HG02981 (cell line): ENCODE measurements around the gene KDM4B.
"Not testable (repeated sequence)": the region's sequence is repeated elsewhere in the genome, so short reads cannot be mapped to it uniquely, and the experiment has no call there.

Experiments
- ATAC-seq: cut with Tn5 transposase; IDR thresholded peaks from one replicate; pipeline ENCODE4 v1.9.1; 2021; ENCODE audit warnings: mild to moderate bottlenecking, moderate library complexity; ENCODE audit not compliant: unreplicated experiment

The KDM4B gene

DNA sequence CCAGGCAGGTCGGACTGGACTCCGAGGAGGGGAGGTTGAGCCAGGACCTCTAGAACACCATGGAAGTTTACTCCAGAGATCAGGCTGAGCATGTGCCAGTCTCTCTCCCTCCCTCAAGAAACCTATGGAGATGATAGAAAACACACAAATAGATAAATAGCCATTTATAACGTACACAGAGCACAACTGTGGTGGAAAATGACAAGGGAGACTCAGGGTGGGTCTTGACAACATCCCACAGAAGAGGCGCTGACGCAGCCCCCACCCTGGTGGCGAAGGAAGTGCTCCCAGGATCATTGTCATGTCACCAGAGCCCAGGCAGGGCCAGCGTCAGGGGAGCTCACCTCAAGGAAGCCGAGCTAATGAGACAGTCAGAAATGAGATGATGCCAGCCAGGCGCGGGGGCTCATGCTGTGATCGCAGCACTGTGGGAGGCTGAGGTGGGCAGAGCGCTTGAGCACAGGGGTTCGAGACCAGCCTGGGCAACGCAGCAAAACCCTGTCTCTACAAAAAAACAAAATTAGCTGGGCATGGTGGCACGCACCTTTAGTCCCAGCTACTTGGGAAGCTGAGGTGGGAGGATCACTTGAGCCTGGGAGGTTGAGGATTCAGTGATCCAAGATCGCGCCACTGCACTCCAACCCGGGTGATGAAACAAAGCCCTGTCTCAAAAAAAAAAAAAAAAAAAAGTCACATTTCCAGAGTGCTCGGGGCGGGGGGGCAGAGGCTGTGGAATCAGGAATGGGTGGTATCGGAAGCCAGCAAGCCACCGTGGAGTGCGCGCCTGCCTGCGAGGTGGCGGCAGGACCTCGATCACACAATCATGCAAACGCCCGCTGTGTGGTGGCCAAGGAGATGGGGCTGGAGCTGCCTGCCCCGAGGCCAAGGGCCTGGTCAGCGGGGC is 178.4 kb downstream of the KDM4B start:
- ATAC-seq, result no peak

DNA sequence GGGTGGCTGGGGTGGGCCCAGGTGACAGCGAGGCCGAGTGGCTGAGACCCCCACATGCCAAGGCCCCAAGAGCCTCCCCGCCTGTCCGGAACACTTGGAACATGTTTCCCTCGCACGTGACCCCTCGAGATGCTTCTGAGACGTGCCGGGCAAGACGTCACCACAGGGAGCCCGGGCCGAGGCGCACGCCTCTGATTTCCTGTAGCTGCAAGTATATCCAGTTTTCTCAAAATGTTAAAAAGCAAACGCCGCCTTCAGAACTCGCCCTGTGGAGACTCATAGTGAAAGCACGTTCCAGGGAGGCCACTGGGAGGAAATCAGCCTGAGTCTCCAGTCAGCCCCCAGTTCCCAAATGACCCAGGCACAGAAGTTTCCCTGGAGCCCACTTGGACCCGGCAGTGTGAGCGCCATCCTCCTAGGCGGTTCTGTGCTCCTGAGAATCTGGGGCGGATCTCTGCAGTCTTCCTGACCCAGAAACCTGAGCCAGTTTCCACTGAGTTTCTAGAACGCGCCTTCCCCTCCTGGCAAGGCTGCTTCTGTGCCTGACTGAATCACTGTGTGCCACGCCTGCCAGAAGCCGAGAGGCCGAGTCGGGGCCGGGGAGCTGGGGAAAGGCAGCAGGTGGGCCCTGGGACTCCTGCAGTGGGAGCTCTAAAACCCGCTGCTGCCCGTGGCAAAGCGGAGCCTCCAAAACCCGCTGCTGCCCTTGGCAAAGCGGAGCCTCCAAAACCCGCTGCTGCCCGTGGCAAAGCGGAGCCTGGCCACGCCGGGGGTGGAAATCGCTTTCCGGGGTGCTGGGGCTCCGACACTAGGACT is 179.3 kb downstream of the KDM4B start:
- no peak for ATAC-seq

DNA sequence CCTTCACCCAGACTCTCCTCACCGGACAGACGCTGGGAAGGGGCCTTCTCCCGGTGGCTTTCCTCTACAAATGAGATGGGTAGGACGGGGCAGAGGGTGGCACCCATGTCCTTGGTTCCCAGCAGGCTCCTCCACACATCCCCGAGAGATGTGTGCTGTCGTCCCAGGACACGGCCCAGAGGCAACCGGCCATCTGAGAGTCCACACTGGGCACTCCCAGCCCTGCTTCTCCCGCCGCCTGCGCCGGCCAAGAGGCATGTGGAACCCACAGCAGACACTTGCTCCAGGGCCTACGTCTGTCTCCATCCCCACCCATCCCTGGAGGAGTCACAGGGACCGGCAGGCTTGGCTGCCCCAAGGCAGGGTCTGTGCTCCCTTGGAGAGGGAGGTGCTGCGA is 179.9 kb downstream of the KDM4B start:
- ATAC-seq, result no peak

DNA sequence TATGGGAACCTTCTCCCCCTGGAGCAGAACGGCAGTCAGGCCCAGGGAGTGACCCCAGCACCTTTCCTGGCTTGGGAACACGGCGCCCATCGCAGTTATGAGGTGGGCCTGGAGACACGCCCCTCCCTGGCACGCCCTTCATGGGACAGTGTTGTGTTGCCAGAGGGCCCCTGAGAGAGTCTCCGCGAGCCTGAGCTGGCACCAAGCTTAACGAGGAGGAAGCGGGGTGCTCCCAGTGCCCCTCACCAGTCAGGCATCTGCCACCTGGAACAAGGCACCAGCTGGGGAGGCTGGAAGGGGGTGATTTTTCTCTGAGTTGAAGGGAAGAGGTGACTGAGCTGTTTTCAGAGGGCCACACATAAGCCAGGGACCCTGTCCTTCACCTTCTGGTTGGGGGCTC is 180.6 kb downstream of the KDM4B start:
- ATAC-seq, result no peak

DNA sequence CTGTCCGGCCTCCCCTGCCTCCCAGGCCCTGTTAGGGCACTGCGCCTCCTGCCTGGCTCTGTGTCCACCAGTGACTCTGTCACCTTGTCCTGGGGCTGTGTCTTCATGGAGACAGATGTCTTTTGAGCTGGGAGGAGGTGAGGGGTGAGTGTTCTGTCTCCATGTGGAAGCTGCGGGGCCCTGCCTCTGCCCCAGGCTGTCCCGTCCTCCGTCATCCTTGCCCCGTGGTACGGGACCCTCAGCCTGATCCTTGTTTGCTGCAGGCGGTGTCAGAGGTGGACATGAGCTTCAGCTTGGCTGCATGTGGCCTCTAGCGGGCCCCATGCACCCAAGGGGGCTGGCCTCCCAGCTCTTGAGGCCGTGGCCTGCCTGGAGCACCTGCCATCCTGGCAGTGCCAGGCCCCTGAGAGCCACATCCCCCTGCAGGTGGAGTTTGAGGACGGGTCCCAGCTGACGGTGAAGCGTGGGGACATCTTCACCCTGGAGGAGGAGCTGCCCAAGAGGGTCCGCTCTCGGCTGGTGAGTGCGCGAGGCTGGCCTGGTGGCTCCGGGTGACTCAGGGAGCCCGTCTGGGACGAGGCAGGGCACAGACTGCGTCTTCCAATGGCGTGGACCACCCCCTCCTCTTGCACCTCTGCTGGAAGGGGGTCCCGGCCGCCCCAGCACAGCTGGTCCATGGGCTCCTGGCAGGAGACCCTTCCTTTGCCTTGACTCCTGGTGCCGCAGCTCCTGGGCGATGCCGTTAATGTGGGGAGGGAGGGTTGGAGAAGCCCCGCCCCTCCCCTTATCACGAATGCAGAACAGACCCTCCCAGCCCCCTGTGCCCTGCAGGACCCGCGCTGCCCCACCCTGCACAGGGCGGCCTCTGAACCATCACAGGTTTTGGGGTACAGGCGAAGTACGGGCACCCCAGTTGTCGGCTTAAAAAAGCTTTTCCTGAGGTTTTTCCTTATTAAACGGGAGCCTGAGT is 181.3 kb downstream of the KDM4B start:
- no peak for ATAC-seq

DNA sequence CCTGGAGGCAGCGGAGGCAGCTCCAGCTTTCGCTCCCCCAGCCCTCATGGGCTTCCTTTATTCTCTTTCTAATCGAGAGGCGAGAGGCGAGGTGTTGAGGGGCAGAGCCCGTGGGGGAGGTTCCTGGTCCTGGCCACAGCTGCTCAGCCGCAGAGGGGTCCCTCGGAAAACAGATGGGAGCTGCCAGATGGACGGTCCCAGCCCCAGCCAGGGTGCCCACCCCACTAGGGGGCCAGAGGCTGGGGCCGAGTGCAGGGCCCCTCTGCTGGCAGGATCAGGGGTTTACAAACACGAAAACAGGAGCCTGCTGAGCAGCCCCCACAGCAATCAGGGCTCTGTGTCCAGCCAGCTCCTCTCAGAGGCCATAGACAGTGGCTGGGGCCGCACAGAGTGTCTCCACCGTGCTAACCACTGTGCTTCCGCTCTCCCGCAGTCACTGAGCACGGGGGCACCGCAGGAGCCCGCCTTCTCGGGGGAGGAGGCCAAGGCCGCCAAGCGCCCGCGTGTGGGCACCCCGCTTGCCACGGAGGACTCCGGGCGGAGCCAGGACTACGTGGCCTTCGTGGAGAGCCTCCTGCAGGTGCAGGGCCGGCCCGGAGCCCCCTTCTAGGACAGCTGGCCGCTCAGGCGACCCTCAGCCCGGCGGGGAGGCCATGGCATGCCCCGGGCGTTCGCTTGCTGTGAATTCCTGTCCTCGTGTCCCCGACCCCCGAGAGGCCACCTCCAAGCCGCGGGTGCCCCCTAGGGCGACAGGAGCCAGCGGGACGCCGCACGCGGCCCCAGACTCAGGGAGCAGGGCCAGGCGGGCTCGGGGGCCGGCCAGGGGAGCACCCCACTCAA is 182.2 kb downstream of the KDM4B start:
- ATAC-seq, result no peak

DNA sequence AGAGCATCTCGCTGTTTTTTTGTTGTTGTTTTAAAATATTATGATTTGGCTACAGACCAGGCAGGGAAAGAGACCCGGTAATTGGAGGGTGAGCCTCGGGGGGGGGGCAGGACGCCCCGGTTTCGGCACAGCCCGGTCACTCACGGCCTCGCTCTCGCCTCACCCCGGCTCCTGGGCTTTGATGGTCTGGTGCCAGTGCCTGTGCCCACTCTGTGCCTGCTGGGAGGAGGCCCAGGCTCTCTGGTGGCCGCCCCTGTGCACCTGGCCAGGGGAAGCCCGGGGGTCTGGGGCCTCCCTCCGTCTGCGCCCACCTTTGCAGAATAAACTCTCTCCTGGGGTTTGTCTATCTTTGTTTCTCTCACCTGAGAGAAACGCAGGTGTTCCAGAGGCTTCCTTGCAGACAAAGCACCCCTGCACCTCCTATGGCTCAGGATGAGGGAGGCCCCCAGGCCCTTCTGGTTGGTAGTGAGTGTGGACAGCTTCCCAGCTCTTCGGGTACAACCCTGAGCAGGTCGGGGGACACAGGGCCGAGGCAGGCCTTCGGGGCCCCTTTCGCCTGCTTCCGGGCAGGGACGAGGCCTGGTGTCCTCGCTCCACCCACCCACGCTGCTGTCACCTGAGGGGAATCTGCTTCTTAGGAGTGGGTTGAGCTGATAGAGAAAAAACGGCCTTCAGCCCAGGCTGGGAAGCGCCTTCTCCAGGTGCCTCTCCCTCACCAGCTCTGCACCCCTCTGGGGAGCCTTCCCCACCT is 183.3 kb downstream of the KDM4B start:
- no peak for ATAC-seq

DNA sequence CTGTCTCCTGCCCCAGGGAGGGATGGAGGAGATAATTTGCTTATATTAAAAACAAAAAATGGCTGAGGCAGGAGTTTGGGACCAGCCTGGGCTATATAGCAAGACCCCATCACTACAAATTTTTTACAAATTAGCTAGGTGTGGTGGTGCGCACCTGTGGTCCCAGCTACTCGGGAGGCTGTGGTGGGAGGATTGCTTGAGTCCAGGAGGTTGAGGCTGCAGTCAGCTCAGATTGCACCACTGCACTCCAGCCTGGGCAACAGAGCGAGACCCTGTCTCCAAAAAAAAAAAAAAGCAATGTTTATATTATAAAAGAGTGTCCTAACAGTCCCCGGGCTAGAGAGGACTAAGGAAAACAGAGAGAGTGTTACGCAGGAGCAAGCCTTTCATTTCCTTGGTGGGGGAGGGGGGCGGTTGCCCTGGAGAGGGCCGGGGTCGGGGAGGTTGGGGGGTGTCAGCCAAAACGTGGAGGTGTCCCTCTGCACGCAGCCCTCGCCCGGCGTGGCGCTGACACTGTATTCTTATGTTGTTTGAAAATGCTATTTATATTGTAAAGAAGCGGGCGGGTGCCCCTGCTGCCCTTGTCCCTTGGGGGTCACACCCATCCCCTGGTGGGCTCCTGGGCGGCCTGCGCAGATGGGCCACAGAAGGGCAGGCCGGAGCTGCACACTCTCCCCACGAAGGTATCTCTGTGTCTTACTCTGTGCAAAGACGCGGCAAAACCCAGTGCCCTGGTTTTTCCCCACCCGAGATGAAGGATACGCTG is 184.0 kb downstream of the KDM4B start:
- no peak for ATAC-seq

DNA sequence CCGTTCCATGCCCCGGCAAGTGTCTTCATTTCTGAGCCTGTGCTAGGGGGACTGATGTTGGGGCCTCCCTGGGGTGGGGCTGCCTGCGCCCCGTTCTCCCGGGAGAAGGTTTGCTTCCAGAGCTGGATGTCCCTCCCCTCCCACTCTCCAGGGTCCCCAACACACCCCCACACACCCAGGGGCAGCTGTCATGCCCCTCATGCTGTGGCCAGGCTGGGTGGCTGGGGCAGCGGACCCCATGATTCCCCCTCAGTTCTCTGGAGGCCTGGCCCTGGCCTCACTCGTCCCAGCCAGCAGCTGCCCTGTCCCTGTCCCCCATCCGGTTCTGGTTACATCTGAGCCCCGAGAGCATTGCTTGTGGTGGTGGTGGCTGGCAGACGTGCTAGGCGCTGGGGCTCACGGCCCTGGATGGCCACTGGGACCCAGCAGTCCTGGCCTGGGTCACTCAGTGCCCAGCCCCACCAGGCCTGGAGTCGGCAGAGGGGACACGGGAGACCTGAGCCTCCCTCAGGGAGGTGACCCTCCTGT is 184.8 kb downstream of the KDM4B start:
- ATAC-seq, result no peak

DNA sequence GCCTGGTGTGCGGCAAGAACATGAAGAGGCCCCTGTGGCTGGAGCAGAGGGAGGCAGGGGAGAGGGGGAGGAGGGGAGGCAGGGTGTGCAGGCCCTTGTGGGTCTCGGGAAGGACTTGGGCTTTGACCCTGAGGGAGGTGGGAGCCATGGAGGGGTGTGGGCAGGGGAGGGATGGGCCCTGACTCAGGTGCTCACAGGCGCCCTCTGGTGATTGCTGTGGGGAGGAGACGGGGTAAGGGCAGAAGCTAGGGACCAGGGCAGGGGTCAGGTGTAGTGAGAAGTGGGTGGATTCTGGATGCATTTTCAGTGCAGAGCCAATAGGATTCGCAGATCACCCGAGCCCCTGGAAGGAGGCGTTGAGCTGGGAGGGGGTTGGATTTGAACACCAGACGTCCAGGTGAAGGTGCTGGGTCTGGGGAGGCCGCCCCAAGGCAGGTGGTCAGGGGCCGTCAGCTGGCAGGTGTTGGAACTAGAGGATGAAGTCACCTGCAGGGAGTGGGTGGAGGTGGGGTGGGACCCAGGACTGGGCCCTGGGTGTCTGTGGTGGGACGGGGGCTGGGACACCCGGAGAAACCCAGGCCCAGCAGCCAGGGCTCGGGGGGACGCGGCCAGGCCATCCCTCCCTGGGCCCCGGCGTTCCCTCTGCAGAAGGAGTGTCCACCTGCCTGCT is 185.4 kb downstream of the KDM4B start:
- no peak for ATAC-seq

DNA sequence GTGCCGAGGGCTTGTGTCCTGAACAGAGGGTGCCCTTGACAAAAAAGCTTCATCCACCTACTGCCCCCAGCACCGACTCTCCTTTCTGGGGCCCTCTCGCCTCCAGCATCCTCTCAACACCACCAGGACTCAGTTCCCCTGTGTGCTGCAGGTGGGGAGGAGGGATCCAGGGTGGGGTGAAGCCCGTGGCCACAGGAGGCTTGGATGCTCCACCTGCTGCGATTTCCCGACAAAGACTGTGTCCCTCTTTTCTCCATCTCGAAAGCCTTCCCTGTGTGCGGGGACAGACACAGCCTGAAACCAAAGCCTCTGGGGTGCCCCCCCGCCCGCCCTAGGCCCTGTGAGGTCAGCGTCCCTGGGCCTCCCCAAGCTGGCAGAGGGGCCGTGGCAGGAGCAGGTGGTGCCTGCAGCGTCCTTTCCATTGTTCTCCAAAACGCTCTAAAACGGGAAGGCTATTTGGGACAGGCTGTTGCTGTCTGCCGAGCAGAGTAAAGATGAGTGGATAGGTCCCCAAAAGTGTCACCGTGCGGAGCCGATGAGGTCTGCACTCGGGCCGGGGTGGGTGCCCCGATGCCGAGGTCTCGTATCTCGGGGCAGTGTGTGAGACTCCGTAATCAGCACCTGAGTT is 186.0 kb downstream of the KDM4B start:
- ATAC-seq, result no peak

DNA sequence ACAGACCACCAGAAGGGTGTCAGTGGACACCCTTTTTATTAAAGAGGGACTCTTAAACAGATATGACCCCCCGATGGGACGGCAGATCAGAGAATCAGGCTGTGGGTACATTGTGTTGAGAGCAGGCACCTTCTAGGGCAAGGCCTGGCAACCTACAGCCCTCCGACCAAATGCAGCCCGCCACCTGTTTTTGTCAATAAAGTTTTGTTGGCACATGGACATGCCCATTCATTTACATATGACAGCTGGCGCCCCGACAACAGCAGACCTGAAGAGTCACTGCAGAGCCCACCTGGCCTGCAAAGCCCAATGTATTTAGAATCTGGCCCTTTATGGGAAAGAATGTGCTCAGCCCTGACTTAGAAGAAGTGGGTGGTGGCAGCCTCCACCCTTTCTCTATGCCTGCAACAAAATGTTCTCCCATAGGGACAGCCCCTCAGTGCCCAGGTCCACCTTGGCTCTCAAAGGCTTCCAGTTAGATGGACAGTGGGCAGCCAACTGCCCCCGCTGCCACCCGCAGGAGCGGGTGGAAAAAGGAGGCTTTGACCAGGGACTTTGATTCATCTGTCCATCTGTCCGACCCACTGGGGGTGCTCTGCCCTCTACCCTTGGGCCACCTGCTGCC is 186.8 kb downstream of the KDM4B start:
- no peak for ATAC-seq

DNA sequence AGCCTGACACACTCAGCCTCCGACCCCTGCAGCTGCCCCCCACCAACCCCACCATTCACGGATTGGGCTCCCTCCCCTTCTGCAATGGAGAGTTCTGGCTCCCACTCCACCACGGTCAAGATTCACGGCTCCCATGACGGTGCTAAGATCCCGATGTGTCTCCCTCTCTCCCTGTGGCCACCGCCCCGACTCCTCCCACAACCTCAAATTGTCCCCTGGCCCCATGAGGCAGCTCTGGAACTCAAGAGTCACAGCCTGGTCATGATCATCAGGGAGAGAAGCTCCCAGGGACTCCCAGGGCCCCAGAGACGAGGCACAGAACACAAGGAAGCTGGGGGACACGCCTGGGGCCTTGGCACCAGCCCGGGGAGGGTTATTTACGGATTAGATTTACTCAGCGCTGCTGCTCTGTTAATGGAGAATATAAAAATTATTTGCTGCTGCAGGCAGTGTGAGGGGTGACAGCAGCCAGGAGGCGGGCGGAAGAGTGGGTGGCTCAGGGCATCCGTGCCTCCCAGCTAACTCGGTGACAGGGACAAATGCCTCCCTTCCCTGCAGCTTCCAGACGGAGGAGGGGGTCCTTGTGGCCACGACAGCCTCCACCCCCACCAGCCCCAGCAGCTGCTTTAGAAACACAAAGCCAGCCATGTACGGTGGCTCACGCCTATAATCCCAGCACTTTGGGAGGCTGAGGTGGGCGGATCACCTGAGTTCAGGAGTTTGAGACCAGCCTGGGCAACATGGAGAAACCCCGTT is 187.5 kb downstream of the KDM4B start:
- ATAC-seq, result no peak

DNA sequence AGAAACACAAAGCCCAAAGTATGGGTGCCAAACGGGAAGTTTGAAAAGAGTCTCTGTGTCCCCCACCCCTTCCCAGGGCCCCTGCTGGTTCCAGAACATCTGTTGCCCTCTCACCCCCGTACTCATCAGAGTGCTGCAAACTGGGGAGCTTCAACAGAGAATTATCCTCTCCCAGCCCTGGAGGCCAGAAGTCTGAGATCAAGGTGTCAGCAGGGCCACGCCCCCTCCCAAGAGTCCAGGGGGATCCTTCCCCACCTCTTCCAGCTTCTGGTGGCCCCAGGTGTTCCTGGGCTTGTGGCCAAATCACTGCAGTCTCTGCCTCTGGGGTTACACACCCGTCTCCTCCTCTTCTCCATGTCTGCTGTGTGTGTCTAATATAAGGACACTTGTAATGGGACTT is 188.3 kb downstream of the KDM4B start:
- no peak for ATAC-seq

DNA sequence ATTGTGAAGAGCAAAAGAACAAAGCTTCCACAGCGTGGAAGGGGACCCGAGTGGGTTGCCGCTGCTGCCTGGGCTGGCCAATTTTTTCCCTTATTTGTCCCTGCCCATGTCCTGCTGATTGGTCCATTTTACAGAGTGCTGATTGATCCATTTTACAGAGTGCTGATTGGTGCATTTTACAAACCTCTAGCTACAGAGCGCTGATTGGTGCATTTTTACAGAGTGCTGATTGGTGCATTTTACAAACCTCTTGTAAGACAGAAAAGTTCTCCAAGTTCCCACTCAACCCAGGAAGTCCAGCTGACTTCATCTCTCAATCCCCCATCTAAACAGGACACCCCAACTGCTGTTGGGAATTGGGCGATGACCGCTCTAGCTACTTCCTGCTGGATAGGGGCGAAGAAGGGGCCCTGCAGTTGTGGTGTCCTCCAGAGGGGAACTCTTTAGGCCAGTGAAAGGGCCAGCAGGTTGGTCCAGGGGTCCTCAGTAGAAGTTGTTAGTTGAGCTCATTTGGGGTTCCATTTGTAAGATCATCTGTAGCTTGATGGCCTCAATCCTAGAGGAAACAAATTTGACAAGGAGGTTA is 189.7 kb downstream of the KDM4B start:
- not testable (repeated sequence) for ATAC-seq
